Esophagus squamous epithelium (tissue), 5 donors: ENCODE measurements around the gene PRKG1. TPM values are rescaled to one million over a fixed set of nuclear protein-coding genes. Genes with fewer than 3 reads are reported as not detected.

Source experiments
- DNase-seq: peaks from one replicate; lab custom pipeline; 2025; lab: John Stamatoyannopoulos, UW
- H3K27ac ChIP-seq, 4 donors: fragments of 200-600 bp; sonication (generic); one replicate each; pipeline ENCODE4 v1.5.1; 2016 to 2019; ENCODE audit warnings: mild to moderate bottlenecking in 1 of 4
- H3K27me3 ChIP-seq, 4 donors: fragments of 200-600 bp; sonication (generic); 1 replicate in 3 of 4; 2 replicates in 1 of 4; pipeline versions ENCODE4 v1.5.1 to v1.6.0; 2017 to 2021; ENCODE audit warnings: antibody characterized with exemption in 1 of 4
- H3K36me3 ChIP-seq, 3 donors: fragments of 200-600 bp; sonication (generic); one replicate each; pipeline ENCODE4 v1.5.1; 2016 to 2019
- H3K4me1 ChIP-seq, 3 donors: fragments of 200-600 bp; sonication (generic); one replicate each; pipeline ENCODE4 v1.5.1; 2017 to 2019
- H3K4me3 ChIP-seq, 4 donors: fragments of 200-600 bp; sonication (generic); 1 replicate in 3 of 4; 2 replicates in 1 of 4; pipeline ENCODE4 v1.5.1; 2016 to 2019; ENCODE audit warnings: mild to moderate bottlenecking in 2 of 4, moderate library complexity in 1 of 4
- H3K9me3 ChIP-seq, 3 donors: fragments of 200-600 bp; sonication (generic); one replicate each; pipeline ENCODE4 v1.5.1; 2016 to 2019
- CTCF ChIP-seq, 6 experiments: fragments of 450-650 bp in 4 of 6; fragments of 200-600 bp in 2 of 6; sonication (generic) in 2 of 6; IDR thresholded peaks; one replicate each; pipeline ENCODE4 v1.5.1; 2016 to 2019; ENCODE audit warnings: antibody characterized with exemption in 6 of 6, mild to moderate bottlenecking in 4 of 6, moderate library complexity in 4 of 6
- POLR2A ChIP-seq, 4 donors: fragments of 450-650 bp; IDR thresholded peaks; one replicate each; pipeline ENCODE4 v1.6.1; 2017; ENCODE audit warnings: antibody characterized with exemption in 4 of 4, mild to moderate bottlenecking in 4 of 4, moderate library complexity in 3 of 4
- WGBS, 2 donors: methylation state at CpG; one replicate each; pipeline ENCODE4 v1.1.5; 2018; 5-methylcytosine and 5-hydroxymethylcytosine counted together
- intact Hi-C: fragments of 100-400 bp; cut with DNase I; formaldehyde crosslinking; loops from one replicate; pipeline ENCODE4 v1.15.0; 2022
- total RNA-seq, 4 donors: library from RNA; depleted of rRNA; stranded (reverse); fragments of >200 nt; gene quantifications; one replicate each; pipeline ENCODE4 v1.1.0, GENCODE V29; 2016
- donor health status: DM: yes; HTN: yes; CAD: no.

PRKG1 gene
- total RNA-seq, 4 donors from 2014 or later, result 2.0 to 10.9 (median 3.8) TPM

- DNase-seq, result no peak
Observed at GRCh38 chr10:51501396-51501795, 427.1 kb downstream of the PRKG1 start.

GRCh38 chr10:51502124-51502523 lies 427.8 kb downstream of the PRKG1 start:
- Histone ChIP-seq H3K36me3 (no peaks in the 10 kb centered on the region), H3K9me3 (no peaks in the 10 kb centered on the region), H3K27ac (no peak overlapping the region), H3K27me3 (no peaks in the 10 kb centered on the region), H3K4me1 (no peaks in the 10 kb centered on the region), H3K4me3 (no peak overlapping the region)
- DNase-seq, result no peak
- intact Hi-C loops, result no loop called here
- no peak for TF ChIP-seq CTCF (IDR thresholded peaks at IDR 0.05)
- no peak for TF ChIP-seq POLR2A (IDR thresholded peaks at IDR 0.05)
- WGBS, 2 donors, result 60 to 95% methylated on average over 1 of the region's 1 CpG

More at GRCh38 chr10:51501396-51501795, 427.1 kb downstream of the PRKG1 start:
- 67 to 93% methylated on average over 1 of the region's 1 CpG for WGBS, 2 donors
- TF ChIP-seq CTCF (IDR thresholded peaks at IDR 0.05) (no peak), POLR2A (IDR thresholded peaks at IDR 0.05) (no peak)
- Histone ChIP-seq H3K9me3 (no peaks in the 10 kb centered on the region), H3K27me3 (no peaks in the 10 kb centered on the region), H3K36me3 (no peaks in the 10 kb centered on the region), H3K4me3 (no peak overlapping the region), H3K4me1 (no peaks in the 10 kb centered on the region), H3K27ac (no peak overlapping the region)
- intact Hi-C loops, result no loop called here

- Histone ChIP-seq H3K36me3 (no peaks in the 10 kb centered on the region), H3K27ac (no peak overlapping the region), H3K4me1 (no peaks in the 10 kb centered on the region), H3K9me3 (no peaks in the 10 kb centered on the region), H3K4me3 (no peak overlapping the region), H3K27me3 (no peaks in the 10 kb centered on the region)
- no peak for DNase-seq
- TF ChIP-seq CTCF (IDR thresholded peaks at IDR 0.05), result no peak
- TF ChIP-seq POLR2A (IDR thresholded peaks at IDR 0.05), result no peak
- 42 to 90% methylated on average over 1 of the region's 1 CpG for WGBS, 2 donors
- intact Hi-C loops, result no loop called here
Observed at GRCh38 chr10:51503378-51503777, 429.1 kb downstream of the PRKG1 start.

GRCh38 chr10:51507476-51507875 lies 433.2 kb downstream of the PRKG1 start:
- no peak for TF ChIP-seq POLR2A (IDR thresholded peaks at IDR 0.05)
- TF ChIP-seq CTCF (IDR thresholded peaks at IDR 0.05), result no peak
- Histone ChIP-seq H3K4me1 (no peaks in the 10 kb centered on the region), H3K9me3 (no peaks in the 10 kb centered on the region), H3K36me3 (no peaks in the 10 kb centered on the region), H3K27ac (no peak overlapping the region), H3K4me3 (no peak overlapping the region), H3K27me3 (no peaks in the 10 kb centered on the region)
- DNase-seq, result no peak
- 81 to 91% methylated on average over 3 of the region's 3 CpGs for WGBS, 2 donors
- intact Hi-C loops, result no loop called here

- H3K4me3 ChIP-seq, result no peak overlapping the region
- no peak for TF ChIP-seq POLR2A (IDR thresholded peaks at IDR 0.05)
- TF ChIP-seq CTCF (IDR thresholded peaks at IDR 0.05), result no peak
- no peak for DNase-seq
- no peaks in the 10 kb centered on the region for H3K9me3 ChIP-seq
- no peaks in the 10 kb centered on the region for H3K4me1 ChIP-seq
- no peaks in the 10 kb centered on the region for H3K36me3 ChIP-seq
- no peaks in the 10 kb centered on the region for H3K27me3 ChIP-seq
- no peak overlapping the region for H3K27ac ChIP-seq
- intact Hi-C loops, result no loop called here
- WGBS, 2 donors, result 73 to 85% methylated on average over 2 of the region's 2 CpGs
Observed at GRCh38 chr10:51508156-51508555, 433.9 kb downstream of the PRKG1 start.
